ENCODE measurements around the gene S100A1. TPM values are rescaled to one million over a fixed set of nuclear protein-coding genes. Genes with fewer than 3 reads are reported as not detected.

S100A1 gene
- total RNA-seq, 2 experiments from 2014 or later, result not detected

- H3K4me1 Mint-ChIP-seq, result no peaks in the 10 kb centered on the region
- H3K27me3 Mint-ChIP-seq, result no peaks in the 10 kb centered on the region
- H3K27ac Mint-ChIP-seq, result no peak overlapping the region
- DNase-seq, result no peak
- intact Hi-C loops (cut with DNase I, micrococcal nuclease), result no loop called here
- no peaks in the 10 kb centered on the region for H3K9me3 Mint-ChIP-seq (ENCODE audit: low read depth)
- ChIA-PET CTCF (interaction anchor here (1.1 kb wide), 1 partner anchor 101 kb away, joined by 3 read pairs; no protein-coding TSS in a partner anchor), POLR2A (no interaction called here)
- no peaks in the 10 kb centered on the region for H3K36me3 Mint-ChIP-seq (ENCODE audit: low read depth)
- ATAC-seq, result no peak
- H3K4me3 Mint-ChIP-seq, result no peak overlapping the region
These were observed 17.4 kb upstream of the S100A1 start for GRCh38 chr1:153610811-153611301.

DNA sequence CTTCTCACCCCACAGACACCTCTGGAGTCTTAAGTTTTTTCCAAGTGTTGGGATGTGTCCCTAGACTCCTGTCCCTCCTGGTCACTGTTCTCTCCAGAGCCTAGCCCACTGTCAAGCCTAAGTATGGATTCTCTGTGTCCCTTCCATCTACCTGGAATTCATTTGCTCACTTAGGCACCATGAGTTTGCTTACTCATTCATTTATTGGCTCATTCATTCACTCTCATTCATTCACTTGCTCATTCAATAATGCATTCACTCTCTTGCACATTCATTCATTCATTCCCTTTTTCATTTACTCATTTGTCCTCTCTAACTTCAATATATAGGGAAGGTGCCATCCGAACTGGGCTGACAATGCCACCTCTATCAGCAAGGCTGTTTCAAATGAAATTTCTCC is 16.9 kb upstream of the S100A1 start:
- intact Hi-C loops (cut with DNase I, micrococcal nuclease), result no loop called here
- H3K9me3 Mint-ChIP-seq (ENCODE audit: low read depth), result no peaks in the 10 kb centered on the region
- ChIA-PET CTCF (interaction anchor here (0.6 to 1.1 kb wide), 2 partner anchors 11 to 101 kb away, joined by 3 to 4 read pairs; no protein-coding TSS in a partner anchor), POLR2A (no interaction called here)
- ATAC-seq (no peak), DNase-seq (no peak)
- H3K36me3 Mint-ChIP-seq (ENCODE audit: low read depth), result no peaks in the 10 kb centered on the region
- no peaks in the 10 kb centered on the region for H3K27me3 Mint-ChIP-seq
- H3K4me1 Mint-ChIP-seq, result peaks cover 4% of the 10 kb centered on the region
- H3K27ac Mint-ChIP-seq, result no peak overlapping the region
- H3K4me3 Mint-ChIP-seq, result no peak overlapping the region

GRCh38 chr1:153612111-153612754 is 16.0 kb upstream of the S100A1 start:
- no peak for ATAC-seq
- Mint-ChIP-seq H3K4me3 (no peak overlapping the region), H3K9me3 (ENCODE audit: low read depth) (no peaks in the 10 kb centered on the region), H3K27me3 (no peaks in the 10 kb centered on the region), H3K36me3 (ENCODE audit: low read depth) (no peaks in the 10 kb centered on the region), H3K4me1 (peaks cover 13% of the 10 kb centered on the region), H3K27ac (no peak overlapping the region)
- ChIA-PET CTCF (interaction anchor here (0.6 to 1.0 kb wide), 4 partner anchors 10 to 102 kb away, joined by 3 to 5 read pairs (median 4); no protein-coding TSS in a partner anchor), POLR2A (interaction anchor here (0.6 kb wide), 1 partner anchor 102 kb away, joined by 3 read pairs; no protein-coding TSS in a partner anchor)
- intact Hi-C loops (cut with DNase I, micrococcal nuclease), result no loop called here
- DNase-seq, result no peak

DNA sequence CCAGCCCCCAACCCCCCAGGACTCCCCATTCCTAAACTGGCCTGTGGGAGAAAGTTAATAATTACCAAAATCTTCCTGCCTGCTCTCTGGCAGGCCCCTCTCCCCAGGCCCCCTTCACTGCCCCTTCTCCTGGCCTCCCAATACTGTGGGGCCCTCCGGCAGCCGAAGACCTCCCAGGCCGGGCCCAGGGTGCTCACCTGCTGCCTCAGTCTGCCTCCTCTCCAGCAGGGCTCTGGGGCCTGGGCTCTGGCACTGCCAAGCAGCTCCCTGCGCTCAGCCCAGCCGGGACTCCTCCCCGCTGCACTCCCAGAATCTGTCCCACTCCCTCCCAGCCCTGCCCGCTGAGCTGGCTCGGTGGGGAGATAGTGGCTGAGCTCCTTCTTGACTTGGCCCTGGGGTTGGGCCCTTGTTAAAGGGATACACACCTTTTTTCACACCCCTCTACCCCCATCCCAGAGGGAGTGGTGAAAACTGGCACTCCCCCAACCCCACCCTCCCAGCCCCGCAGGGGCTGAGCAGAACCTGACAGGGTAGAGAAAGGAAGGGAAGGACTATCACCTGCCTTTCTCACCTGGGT is 15.4 kb upstream of the S100A1 start, which contains the start of gene S100A16:
Gene S100A16, minus strand, starts transcription at position 383 of the 577 bp plus-strand sequence. CDS start 4,986 bp downstream, outside the sequence.
- H3K27me3 Mint-ChIP-seq, result no peaks in the 10 kb centered on the region
- CTCF ChIA-PET, result interaction anchor here (0.8 to 1.0 kb wide), 3 partner anchors 22 to 102 kb away, joined by 3 to 5 read pairs (median 3); no protein-coding TSS in a partner anchor
- H3K36me3 Mint-ChIP-seq (ENCODE audit: low read depth), result no peaks in the 10 kb centered on the region
- H3K27ac Mint-ChIP-seq, result no peak within 1 kb of the TSS
- ATAC-seq (no peak), DNase-seq (no peak)
- POLR2A ChIA-PET, result interaction anchor here (0.6 kb wide), 1 partner anchor 102 kb away, joined by 3 read pairs; no protein-coding TSS in a partner anchor
- no peak within 1 kb of the TSS for H3K4me3 Mint-ChIP-seq
- H3K4me1 Mint-ChIP-seq, result peaks cover 19% of the 10 kb centered on the region
- no peaks in the 10 kb centered on the region for H3K9me3 Mint-ChIP-seq (ENCODE audit: low read depth)
- intact Hi-C loops (cut with DNase I, micrococcal nuclease), result no loop called here

GRCh38 chr1:153613406-153613805 is 14.8 kb upstream of the S100A1 start:
- Mint-ChIP-seq H3K4me3 (no peak overlapping the region), H3K4me1 (peaks cover 20% of the 10 kb centered on the region), H3K27ac (no peak overlapping the region), H3K27me3 (no peaks in the 10 kb centered on the region), H3K36me3 (ENCODE audit: low read depth) (no peaks in the 10 kb centered on the region), H3K9me3 (ENCODE audit: low read depth) (no peaks in the 10 kb centered on the region)
- ATAC-seq (no peak), DNase-seq (no peak)
- ChIA-PET CTCF (interaction anchor here (1.7 kb wide), 1 partner anchor 10 kb away, joined by 4 read pairs; no protein-coding TSS in a partner anchor), POLR2A (no interaction called here)
- intact Hi-C loops (cut with DNase I, micrococcal nuclease), result no loop called here

DNA sequence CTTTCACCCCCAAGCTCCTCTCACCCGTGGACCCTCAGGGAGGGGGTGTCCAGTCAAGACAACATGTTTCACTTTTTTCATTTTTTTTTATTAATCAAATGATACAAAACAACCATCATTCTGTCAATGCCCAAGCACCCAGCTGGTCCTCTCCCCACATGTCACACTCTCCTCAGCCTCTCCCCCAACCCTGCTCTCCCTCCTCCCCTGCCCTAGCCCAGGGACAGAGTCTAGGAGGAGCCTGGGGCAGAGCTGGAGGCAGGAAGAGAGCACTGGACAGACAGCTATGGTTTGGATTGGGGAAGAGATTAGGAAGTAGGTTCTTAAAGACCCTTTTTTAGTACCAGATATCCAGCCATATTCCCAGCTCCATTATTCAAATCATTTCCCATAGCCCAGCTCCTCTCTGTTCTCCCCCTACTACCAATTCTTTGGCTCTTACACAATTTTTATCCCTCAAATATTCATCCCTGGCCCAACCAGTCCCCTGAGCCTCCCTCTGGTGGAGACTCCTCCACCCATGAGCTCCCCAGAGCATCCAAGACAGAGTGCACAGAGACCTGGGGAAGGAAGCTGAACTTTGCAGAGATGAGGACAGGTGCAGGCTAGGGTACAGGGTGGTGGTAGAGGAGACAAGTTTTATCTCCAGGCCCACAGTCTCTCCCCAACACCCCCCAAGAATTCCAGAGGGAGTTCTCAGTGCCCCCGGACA is 13.9 kb upstream of the S100A1 start:
- no peaks in the 10 kb centered on the region for H3K9me3 Mint-ChIP-seq (ENCODE audit: low read depth)
- CTCF ChIA-PET, result interaction anchor here (0.6 to 6.5 kb wide), 9 partner anchors 9 to 259 kb away, joined by 3 to 60 read pairs (median 4); partner anchors contain the start of genes S100A1 and S100A13
- POLR2A ChIA-PET, result interaction anchor here (0.7 to 0.8 kb wide), 2 partner anchors 27 to 37 kb away, joined by 3 to 7 read pairs; no protein-coding TSS in a partner anchor
- no peaks in the 10 kb centered on the region for H3K27me3 Mint-ChIP-seq
- DNase-seq, result no peak
- no peaks in the 10 kb centered on the region for H3K36me3 Mint-ChIP-seq (ENCODE audit: low read depth)
- H3K4me1 Mint-ChIP-seq, result peaks cover 20% of the 10 kb centered on the region
- no peak overlapping the region for H3K27ac Mint-ChIP-seq
- intact Hi-C loops (cut with DNase I, micrococcal nuclease), result no loop called here
- ATAC-seq, result no peak
- H3K4me3 Mint-ChIP-seq, result no peak overlapping the region

- intact Hi-C loops (cut with DNase I, micrococcal nuclease), result loop anchor here in 1 of 2 experiments (5.0 kb wide), 1 partner anchor 83 kb away; no protein-coding TSS in a partner anchor
- peaks cover 20% of the 10 kb centered on the region for H3K4me1 Mint-ChIP-seq
- ChIA-PET CTCF (interaction anchor here (1.0 to 6.5 kb wide), 7 partner anchors 8 to 105 kb away, joined by 3 to 60 read pairs (median 4); partner anchors contain the start of genes S100A1 and S100A13), POLR2A (interaction anchor here (0.7 kb wide), 1 partner anchor 37 kb away, joined by 7 read pairs; no protein-coding TSS in a partner anchor)
- DNase-seq, result no peak
- H3K27ac Mint-ChIP-seq, result no peak overlapping the region
- no peaks in the 10 kb centered on the region for H3K36me3 Mint-ChIP-seq (ENCODE audit: low read depth)
- H3K27me3 Mint-ChIP-seq, result no peaks in the 10 kb centered on the region
- no peak overlapping the region for H3K4me3 Mint-ChIP-seq
- no peaks in the 10 kb centered on the region for H3K9me3 Mint-ChIP-seq (ENCODE audit: low read depth)
- no peak for ATAC-seq
These were observed 13.3 kb upstream of the S100A1 start for GRCh38 chr1:153614906-153615305.

DNA sequence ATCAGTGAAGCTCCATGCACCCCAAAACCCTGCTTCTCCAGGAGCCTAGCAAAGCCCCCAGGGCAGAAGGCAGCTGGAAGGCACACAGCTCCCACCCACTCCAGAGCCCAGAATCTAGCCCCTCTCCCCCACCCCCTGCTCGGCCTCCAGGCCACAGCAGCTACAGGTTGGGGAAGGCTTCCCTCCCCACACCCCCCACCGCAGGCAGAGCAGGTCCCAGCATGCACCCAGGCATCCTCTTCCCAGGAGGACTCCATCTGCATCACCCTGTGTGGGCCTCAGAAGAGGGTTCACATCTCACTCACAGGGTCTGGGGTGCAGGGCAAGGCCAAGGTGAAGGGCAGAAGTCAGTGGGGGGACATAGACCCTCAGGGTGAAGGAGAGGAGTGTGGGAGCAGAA is 12.8 kb upstream of the S100A1 start:
- no peaks in the 10 kb centered on the region for H3K9me3 Mint-ChIP-seq (ENCODE audit: low read depth)
- ATAC-seq, result no peak
- DNase-seq, result no peak
- H3K27me3 Mint-ChIP-seq, result no peaks in the 10 kb centered on the region
- ChIA-PET CTCF (interaction anchor here (0.6 to 6.5 kb wide), 7 partner anchors 8 to 106 kb away, joined by 3 to 60 read pairs (median 4); partner anchors contain the start of genes CHTOP, S100A1 and S100A13), POLR2A (no interaction called here)
- H3K4me3 Mint-ChIP-seq, result no peak overlapping the region
- no peak overlapping the region for H3K27ac Mint-ChIP-seq
- peaks cover 20% of the 10 kb centered on the region for H3K4me1 Mint-ChIP-seq
- no peaks in the 10 kb centered on the region for H3K36me3 Mint-ChIP-seq (ENCODE audit: low read depth)
- intact Hi-C loops (cut with DNase I, micrococcal nuclease), result loop anchor here in 1 of 2 experiments (5.0 kb wide), 1 partner anchor 83 kb away; no protein-coding TSS in a partner anchor

DNA sequence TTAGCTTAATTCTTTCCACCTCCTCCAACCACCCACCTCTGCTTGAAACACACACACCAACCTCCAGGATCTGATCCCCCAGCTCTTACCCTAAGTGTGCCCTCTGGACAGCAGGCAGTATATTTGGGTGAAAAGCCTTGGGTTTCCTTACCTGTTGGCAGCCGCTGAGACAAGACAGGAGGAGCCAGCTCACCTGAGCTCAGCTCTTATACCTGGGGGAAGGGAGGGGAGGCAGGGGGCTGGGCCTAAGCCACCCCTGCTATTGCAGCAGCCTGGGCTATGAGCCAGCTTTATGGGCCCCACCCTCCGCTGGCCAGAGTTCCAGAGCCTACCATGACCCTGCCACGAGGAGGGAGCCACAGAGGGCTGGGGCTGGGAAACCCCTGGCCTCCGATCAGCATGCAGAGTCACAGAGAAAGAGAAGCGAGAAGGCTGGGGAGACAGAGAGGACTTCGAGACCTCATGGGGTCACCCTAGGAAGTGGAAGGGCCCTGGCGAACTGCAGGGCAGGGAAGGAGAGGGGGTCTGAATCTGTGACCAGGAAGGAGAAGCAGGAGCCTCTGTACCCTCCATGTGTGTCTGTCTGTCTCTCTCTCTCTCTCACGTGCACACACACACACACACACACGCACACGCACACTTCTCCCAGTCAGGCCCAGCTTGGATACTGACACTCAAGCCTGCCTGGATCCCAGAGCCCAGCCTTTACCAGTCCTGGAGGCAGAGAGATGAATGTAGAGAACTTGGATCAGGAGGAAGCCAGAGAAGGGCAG is 11.9 kb upstream of the S100A1 start, which contains the start of gene S100A14:
Gene S100A14, minus strand, starts transcription at position 182 of the 773 bp plus-strand sequence. CDS start 467 bp downstream, outside the sequence.
- H3K4me1 Mint-ChIP-seq, result peaks cover 20% of the 10 kb centered on the region
- DNase-seq (no peak), ATAC-seq (no peak)
- intact Hi-C loops (cut with DNase I, micrococcal nuclease), result loop anchor here in 1 of 2 experiments (5.0 kb wide), 1 partner anchor 84 kb away; no protein-coding TSS in a partner anchor
- no peaks in the 10 kb centered on the region for H3K27me3 Mint-ChIP-seq
- H3K36me3 Mint-ChIP-seq (ENCODE audit: low read depth), result no peaks in the 10 kb centered on the region
- ChIA-PET POLR2A (no interaction called here), CTCF (interaction anchor here (0.6 to 6.5 kb wide), 12 partner anchors 9 to 107 kb away, joined by 3 to 60 read pairs (median 6); partner anchors contain the start of genes CHTOP, S100A1 and S100A13)
- no peaks in the 10 kb centered on the region for H3K9me3 Mint-ChIP-seq (ENCODE audit: low read depth)
- no peak within 1 kb of the TSS for H3K4me3 Mint-ChIP-seq
- H3K27ac Mint-ChIP-seq, result peak within 1 kb of the TSS; percentile 39

GRCh38 chr1:153616917-153617311 is 11.3 kb upstream of the S100A1 start:
- no peaks in the 10 kb centered on the region for H3K9me3 Mint-ChIP-seq (ENCODE audit: low read depth)
- DNase-seq (no peak), ATAC-seq (no peak)
- ChIA-PET CTCF (interaction anchor here (0.6 to 6.5 kb wide), 12 partner anchors 10 to 107 kb away, joined by 3 to 60 read pairs (median 8); partner anchors contain the start of genes S100A1 and S100A13), POLR2A (no interaction called here)
- intact Hi-C loops (cut with DNase I, micrococcal nuclease), result loop anchor here (1.0 to 5.0 kb wide), 6 partner anchors 16 to 108 kb away; no protein-coding TSS in a partner anchor
- H3K4me1 Mint-ChIP-seq, result peaks cover 20% of the 10 kb centered on the region
- no peaks in the 10 kb centered on the region for H3K27me3 Mint-ChIP-seq
- peak overlapping the region; percentile 34 for H3K27ac Mint-ChIP-seq
- no peak overlapping the region for H3K4me3 Mint-ChIP-seq
- H3K36me3 Mint-ChIP-seq (ENCODE audit: low read depth), result no peaks in the 10 kb centered on the region
